ENCODE results near the gene PDZK1IP1.
"Not testable (repeated sequence)": the region's sequence is repeated elsewhere in the genome, so short reads cannot be mapped to it uniquely, and the experiment has no call there.

The PDZK1IP1 gene

DNA sequence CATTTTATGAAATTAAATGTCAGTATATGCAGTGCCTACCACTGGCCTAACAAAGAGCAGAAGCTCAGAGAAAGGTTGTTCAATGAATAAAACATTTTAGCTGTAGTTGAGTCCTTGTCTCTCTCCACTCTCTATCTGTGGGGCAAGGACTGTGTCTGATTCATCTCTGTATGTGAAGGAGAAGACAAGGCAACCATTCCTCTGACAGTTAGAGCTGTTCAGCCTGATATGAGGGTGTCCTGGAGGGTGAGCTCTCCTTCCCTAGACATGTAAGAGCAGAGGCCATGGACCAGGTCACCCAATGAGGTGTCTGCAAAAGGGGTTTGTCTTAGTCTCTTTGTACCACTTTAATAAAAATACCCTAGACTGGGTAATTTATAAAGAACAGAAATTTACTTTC, 4.5 kb upstream of the PDZK1IP1 start:
- Histone ChIP-seq H3K9me3 (ENCODE audit: insufficient read depth, low read length, severe bottlenecking) (no peaks in the 10 kb centered on the region), H3K27me3 (ENCODE audit: insufficient read depth, low read length, poor library complexity) (peaks cover 5% of the 10 kb centered on the region), H3K4me2 (ENCODE audit: insufficient read depth, low read length) (no peak overlapping the region), H3K4me1 (ENCODE audit: insufficient read depth, low read length) (no peaks in the 10 kb centered on the region), H3K4me3 (ENCODE audit: low read depth in 1 of 2, low read length in 2 of 2) (no peak overlapping the region), H3K27ac (ENCODE audit: low read length) (no peak overlapping the region), H4K20me1 (ENCODE audit: insufficient read depth, low read length) (0 out of 2 replicates have a peak, but pooled peaks cover 2% of the 10 kb centered on the region), H3K9ac (ENCODE audit: low read depth, low read length) (no peak overlapping the region), H2AFZ (ENCODE audit: low read depth, low read length) (no peak overlapping the region), H3K79me2 (ENCODE audit: insufficient read depth, low read length) (no peaks in the 10 kb centered on the region), H3K36me3 (ENCODE audit: insufficient read depth, low read length) (no peaks in the 10 kb centered on the region)
- no peak for ATAC-seq (ENCODE audit: insufficient read depth, low read depth)
- no peak for DNase-seq
- no peak for TF ChIP-seq EZH2 (IDR thresholded peaks at IDR 0.05; ENCODE audit: borderline replicate concordance, low read depth, low read length, severe bottlenecking)
- TF ChIP-seq, protein P1, sequence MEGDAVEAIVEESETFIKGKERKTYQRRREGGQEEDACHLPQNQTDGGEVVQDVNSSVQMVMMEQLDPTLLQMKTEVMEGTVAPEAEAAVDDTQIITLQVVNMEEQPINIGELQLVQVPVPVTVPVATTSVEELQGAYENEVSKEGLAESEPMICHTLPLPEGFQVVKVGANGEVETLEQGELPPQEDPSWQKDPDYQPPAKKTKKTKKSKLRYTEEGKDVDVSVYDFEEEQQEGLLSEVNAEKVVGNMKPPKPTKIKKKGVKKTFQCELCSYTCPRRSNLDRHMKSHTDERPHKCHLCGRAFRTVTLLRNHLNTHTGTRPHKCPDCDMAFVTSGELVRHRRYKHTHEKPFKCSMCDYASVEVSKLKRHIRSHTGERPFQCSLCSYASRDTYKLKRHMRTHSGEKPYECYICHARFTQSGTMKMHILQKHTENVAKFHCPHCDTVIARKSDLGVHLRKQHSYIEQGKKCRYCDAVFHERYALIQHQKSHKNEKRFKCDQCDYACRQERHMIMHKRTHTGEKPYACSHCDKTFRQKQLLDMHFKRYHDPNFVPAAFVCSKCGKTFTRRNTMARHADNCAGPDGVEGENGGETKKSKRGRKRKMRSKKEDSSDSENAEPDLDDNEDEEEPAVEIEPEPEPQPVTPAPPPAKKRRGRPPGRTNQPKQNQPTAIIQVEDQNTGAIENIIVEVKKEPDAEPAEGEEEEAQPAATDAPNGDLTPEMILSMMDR (IDR thresholded peaks at IDR 0.05; ENCODE audit: borderline replicate concordance, extremely low read depth, low read length, poor library complexity, severe bottlenecking): no peak

DNA sequence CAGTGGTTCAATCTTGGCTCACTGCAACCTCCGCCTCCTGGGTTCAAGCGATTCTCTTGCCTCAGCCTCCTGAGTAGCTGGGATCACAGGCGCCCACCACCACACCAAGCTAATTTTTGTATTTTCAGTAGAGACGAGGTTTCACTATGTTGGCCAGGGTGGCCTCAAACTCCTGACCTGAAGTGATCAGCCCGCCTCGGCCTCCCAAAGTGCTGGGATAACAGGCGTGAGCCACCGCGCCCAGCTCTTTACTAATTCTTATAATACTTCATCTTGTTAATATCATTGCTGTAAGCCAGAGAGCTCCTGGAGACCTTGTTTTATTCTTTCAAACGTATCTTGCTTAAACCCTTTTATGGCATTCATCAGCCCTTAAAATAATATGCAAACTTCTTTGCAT, 3.7 kb upstream of the PDZK1IP1 start:
- not testable (repeated sequence) for DNase-seq; H3K27me3 ChIP-seq (ENCODE audit: insufficient read depth, low read length, poor library complexity); H3K36me3 ChIP-seq (ENCODE audit: insufficient read depth, low read length); H3K79me2 ChIP-seq (ENCODE audit: insufficient read depth, low read length); H3K27ac ChIP-seq (ENCODE audit: low read length); H2AFZ ChIP-seq (ENCODE audit: low read depth, low read length); H3K4me1 ChIP-seq (ENCODE audit: insufficient read depth, low read length); H3K4me3 ChIP-seq (ENCODE audit: low read depth in 1 of 2, low read length in 2 of 2); H3K4me2 ChIP-seq (ENCODE audit: insufficient read depth, low read length); ATAC-seq (ENCODE audit: insufficient read depth, low read depth); H3K9ac ChIP-seq (ENCODE audit: low read depth, low read length); H3K9me3 ChIP-seq (ENCODE audit: insufficient read depth, low read length, severe bottlenecking); H4K20me1 ChIP-seq (ENCODE audit: insufficient read depth, low read length)

DNA sequence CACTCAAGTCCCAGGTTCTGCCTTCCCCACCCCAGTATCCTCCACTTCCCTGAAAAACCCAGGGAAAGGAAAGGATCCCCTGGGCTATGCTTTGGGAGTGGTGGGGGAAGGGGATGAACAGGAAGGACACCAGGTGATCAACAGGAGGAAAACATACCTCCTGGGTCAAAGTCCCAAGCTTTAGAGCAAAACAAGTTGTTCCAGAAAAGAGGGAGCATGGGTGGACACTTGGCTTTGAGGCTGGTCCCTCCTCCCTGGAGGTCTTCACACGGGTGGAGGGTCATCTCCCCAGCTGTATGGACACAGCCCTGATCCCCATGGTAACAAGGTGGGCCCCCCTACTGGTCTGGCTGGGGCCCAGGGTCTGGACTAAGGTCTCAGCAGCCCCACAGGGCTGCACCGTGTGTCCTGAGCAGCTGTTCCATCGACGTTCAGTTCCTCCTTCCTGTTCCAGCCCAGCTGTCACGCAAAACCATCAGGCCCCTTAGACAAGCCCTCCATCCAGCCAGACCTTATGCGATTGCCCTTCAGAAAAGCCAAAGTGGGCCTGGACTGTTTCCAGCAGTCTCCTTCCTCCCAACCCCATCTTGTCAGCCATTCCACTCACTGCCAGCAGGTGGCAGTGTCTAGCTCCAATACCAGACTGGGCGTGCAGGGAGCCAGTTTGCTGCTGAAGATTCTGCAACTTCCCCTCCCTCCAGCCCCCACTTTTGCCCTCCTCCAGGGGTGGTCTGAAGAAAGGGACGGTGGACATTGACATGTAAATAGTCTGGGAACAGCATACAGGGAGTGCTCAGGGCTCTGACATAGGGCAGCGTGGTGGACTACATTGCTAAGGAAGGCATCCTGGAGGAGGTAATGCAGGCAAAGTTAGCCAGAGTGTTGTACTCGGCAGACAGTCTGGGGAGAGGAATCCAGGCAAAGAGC, 2.9 kb upstream of the PDZK1IP1 start:
- TF ChIP-seq, protein P1 (IDR thresholded peaks at IDR 0.05; ENCODE audit: borderline replicate concordance, extremely low read depth, low read length, poor library complexity, severe bottlenecking): peak; percentile 99
- no peak for TF ChIP-seq EZH2 (IDR thresholded peaks at IDR 0.05; ENCODE audit: borderline replicate concordance, low read depth, low read length, severe bottlenecking)
- no peaks in the 10 kb centered on the region for H3K4me1 ChIP-seq (ENCODE audit: insufficient read depth, low read length)
- no peak overlapping the region for H3K4me3 ChIP-seq (ENCODE audit: low read depth in 1 of 2, low read length in 2 of 2)
- no peak overlapping the region for H3K27ac ChIP-seq (ENCODE audit: low read length)
- H3K27me3 ChIP-seq (ENCODE audit: insufficient read depth, low read length, poor library complexity): peaks cover under 1% of the 10 kb centered on the region
- no peak overlapping the region for H3K4me2 ChIP-seq (ENCODE audit: insufficient read depth, low read length)
- H2AFZ ChIP-seq (ENCODE audit: low read depth, low read length): no peak overlapping the region; the same call in 1 of the 2 replicates
- no peaks in the 10 kb centered on the region for H3K79me2 ChIP-seq (ENCODE audit: insufficient read depth, low read length)
- H3K9ac ChIP-seq (ENCODE audit: low read depth, low read length): no peak overlapping the region
- DNase-seq (peak; percentile 75), ATAC-seq (ENCODE audit: insufficient read depth, low read depth) (peak; percentile 92)
- H3K9me3 ChIP-seq (ENCODE audit: insufficient read depth, low read length, severe bottlenecking): no peaks in the 10 kb centered on the region
- 0 out of 2 replicates have a peak, but pooled peaks cover 2% of the 10 kb centered on the region for H4K20me1 ChIP-seq (ENCODE audit: insufficient read depth, low read length)
- no peaks in the 10 kb centered on the region for H3K36me3 ChIP-seq (ENCODE audit: insufficient read depth, low read length)

DNA sequence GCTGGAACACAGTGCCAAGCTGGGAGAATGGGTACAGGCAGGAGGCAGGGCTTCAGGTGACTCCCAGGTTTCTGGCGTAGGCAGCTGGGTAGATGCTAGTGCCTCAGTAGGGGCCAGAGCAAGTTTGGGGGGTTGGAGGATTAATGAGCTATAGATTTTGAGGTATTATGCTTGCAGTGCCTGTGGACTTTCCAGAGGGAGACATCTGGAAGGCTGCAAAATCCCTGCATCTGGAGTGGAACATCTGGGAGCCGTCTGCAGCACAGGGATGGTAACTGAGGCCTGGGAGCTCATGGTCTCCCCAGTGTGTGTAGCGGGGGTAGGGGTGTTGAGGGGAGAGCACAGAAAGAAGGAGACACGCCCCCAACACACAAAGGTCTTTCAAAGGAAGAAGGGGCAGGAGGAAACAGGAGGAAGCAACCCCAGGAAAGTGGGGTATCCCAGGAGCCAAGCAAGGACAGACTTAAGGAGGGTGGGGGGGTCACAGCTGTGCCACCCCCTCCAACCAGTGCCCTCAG, 2.2 kb upstream of the PDZK1IP1 start:
- H3K9ac ChIP-seq (ENCODE audit: low read depth, low read length): no peak overlapping the region

More for the DNA sequence above, 2.2 kb upstream of the PDZK1IP1 start:
- H2AFZ ChIP-seq (ENCODE audit: low read depth, low read length): no peak overlapping the region
- H3K27ac ChIP-seq (ENCODE audit: low read length): no peak overlapping the region
- H3K79me2 ChIP-seq (ENCODE audit: insufficient read depth, low read length): no peaks in the 10 kb centered on the region
- ATAC-seq (ENCODE audit: insufficient read depth, low read depth) (no peak), DNase-seq (no peak)
- no peaks in the 10 kb centered on the region for H3K9me3 ChIP-seq (ENCODE audit: insufficient read depth, low read length, severe bottlenecking)
- 0 out of 2 replicates have a peak, but pooled peaks cover 2% of the 10 kb centered on the region for H4K20me1 ChIP-seq (ENCODE audit: insufficient read depth, low read length)
- H3K27me3 ChIP-seq (ENCODE audit: insufficient read depth, low read length, poor library complexity): peaks cover 7% of the 10 kb centered on the region
- no peaks in the 10 kb centered on the region for H3K4me1 ChIP-seq (ENCODE audit: insufficient read depth, low read length)
- H3K36me3 ChIP-seq (ENCODE audit: insufficient read depth, low read length): no peaks in the 10 kb centered on the region
- no peak overlapping the region for H3K4me3 ChIP-seq (ENCODE audit: low read depth in 1 of 2, low read length in 2 of 2)
- H3K4me2 ChIP-seq (ENCODE audit: insufficient read depth, low read length): no peak overlapping the region
- TF ChIP-seq, protein P1 (IDR thresholded peaks at IDR 0.05; ENCODE audit: borderline replicate concordance, extremely low read depth, low read length, poor library complexity, severe bottlenecking): no peak
- no peak for TF ChIP-seq EZH2 (IDR thresholded peaks at IDR 0.05; ENCODE audit: borderline replicate concordance, low read depth, low read length, severe bottlenecking)

Measured in DND-41 (cell line).